Cardiac fibroblast (primary cell): Measurements from ENCODE around the gene SLC4A4.

Source experiments
- DNase-seq, 2 donors: peaks; one replicate each; pipeline versions ENCODE4 v3.0.0 to v3.0.0-alpha.2; 2010; ENCODE audit warnings: low read depth in 2 of 2
- H3K4me3 ChIP-seq, 2 donors: replicated peaks in 1 of 2; 1 replicate in 1 of 2; 2 replicates in 1 of 2; pipeline ENCODE4 v1.5.1; 2011; ENCODE audit warnings: low read depth in 2 of 2, low read length in 2 of 2, mild to moderate bottlenecking in 2 of 2, moderate library complexity in 1 of 2
- TF ChIP-seq, protein P1 (sequence below): IDR thresholded peaks from one replicate; pipeline ENCODE4 v1.5.1; 2011; ENCODE audit warnings: low read depth, mild to moderate bottlenecking, low read length, inconsistent platforms

The SLC4A4 gene

GRCh38 chr4:71441186-71442169, 102.7 kb downstream of the SLC4A4 start:
- TF ChIP-seq, protein P1, sequence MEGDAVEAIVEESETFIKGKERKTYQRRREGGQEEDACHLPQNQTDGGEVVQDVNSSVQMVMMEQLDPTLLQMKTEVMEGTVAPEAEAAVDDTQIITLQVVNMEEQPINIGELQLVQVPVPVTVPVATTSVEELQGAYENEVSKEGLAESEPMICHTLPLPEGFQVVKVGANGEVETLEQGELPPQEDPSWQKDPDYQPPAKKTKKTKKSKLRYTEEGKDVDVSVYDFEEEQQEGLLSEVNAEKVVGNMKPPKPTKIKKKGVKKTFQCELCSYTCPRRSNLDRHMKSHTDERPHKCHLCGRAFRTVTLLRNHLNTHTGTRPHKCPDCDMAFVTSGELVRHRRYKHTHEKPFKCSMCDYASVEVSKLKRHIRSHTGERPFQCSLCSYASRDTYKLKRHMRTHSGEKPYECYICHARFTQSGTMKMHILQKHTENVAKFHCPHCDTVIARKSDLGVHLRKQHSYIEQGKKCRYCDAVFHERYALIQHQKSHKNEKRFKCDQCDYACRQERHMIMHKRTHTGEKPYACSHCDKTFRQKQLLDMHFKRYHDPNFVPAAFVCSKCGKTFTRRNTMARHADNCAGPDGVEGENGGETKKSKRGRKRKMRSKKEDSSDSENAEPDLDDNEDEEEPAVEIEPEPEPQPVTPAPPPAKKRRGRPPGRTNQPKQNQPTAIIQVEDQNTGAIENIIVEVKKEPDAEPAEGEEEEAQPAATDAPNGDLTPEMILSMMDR = no peak
- no peak overlapping the region for H3K4me3 ChIP-seq
- DNase-seq = peak in 1 of 2 donors; percentile 9

DNA sequence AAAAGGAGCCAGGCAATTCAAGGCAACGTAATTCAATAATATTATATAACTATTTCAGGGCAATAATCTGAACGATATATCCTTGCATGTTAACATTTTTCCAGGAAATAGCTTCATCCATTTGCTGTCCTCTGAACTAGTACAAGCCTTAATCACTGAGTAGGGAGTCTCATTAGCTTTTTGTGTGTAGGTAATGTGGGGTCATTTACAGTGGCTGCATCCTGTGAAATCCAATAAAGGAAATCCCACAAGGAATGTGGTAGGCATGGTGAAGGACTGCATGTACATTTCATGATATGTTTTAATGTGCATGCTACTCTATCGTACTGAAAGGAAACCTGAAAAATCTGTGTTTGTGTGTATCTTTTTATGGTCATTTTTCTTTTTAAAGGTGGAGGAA, 103.5 kb downstream of the SLC4A4 start:
- no peak for DNase-seq
- TF ChIP-seq, protein P1 = no peak

GRCh38 chr4:71444395-71444794, 105.6 kb downstream of the SLC4A4 start:
- TF ChIP-seq, protein P1 = no peak
- no peak for DNase-seq
- no peak overlapping the region for H3K4me3 ChIP-seq

More for the DNA sequence above, 103.5 kb downstream of the SLC4A4 start:
- H3K4me3 ChIP-seq = no peak overlapping the region

DNA sequence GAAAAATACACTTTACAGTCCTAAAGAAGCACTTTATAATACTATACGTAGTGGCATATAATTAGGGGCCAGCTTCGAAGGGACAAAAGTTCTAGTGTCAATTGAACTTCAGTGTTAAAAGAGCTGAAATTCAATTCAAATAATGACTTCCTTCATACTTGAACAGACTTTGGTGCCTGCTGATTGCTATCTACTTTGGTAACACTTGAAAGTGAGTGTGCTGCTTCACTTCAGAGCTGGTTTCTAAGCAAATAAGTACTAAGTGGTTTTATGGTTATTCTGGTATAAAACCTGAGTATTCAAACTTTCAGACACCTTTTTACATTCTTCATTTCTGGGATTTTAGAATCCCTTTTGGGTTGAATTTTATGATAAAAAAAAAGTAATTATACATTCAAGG, 107.0 kb downstream of the SLC4A4 start:
- no peak overlapping the region for H3K4me3 ChIP-seq
- TF ChIP-seq, protein P1 = no peak
- DNase-seq = no peak

GRCh38 chr4:71446479-71447081, 107.8 kb downstream of the SLC4A4 start:
- no peak overlapping the region for H3K4me3 ChIP-seq
- TF ChIP-seq, protein P1 = no peak
- DNase-seq = no peak

DNA sequence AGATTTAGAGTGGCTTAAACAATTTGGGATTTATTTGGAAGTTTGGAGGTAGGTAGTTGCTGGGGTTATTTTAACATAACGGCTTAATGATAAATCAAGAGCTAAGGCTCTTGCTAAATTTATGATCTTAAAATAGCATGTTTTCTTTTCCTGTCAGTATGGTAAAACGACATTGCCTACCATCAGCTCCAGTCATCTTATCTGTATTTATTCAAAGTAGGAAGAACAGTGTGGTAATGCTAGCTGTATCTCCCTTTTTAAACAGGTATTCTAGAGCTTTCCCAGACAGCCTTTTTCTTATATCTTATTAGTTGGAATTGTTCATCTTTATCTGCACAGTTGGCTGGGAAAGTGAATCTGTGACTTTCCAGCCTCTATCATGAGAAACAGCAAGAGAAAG, 110.2 kb downstream of the SLC4A4 start:
- H3K4me3 ChIP-seq = no peak overlapping the region
- TF ChIP-seq, protein P1 = no peak
- DNase-seq = no peak
